IPS DF 6.9 (cell line): Measurements from ENCODE around the gene FUT4.

Experiments used
- DNase-seq: peaks from one replicate; pipeline ENCODE4 v3.0.0-alpha.2; 2013; ENCODE audit warnings: low read depth, low spot score
- H3K27ac ChIP-seq: one replicate; pipeline ENCODE4 v1.5.1; 2013; ENCODE audit warnings: low read length, control low read depth
- H3K27me3 ChIP-seq: 2 replicates; pipeline ENCODE4 v1.6.1; 2013; ENCODE audit warnings: mild to moderate bottlenecking, low read length; ENCODE audit not compliant: control insufficient read depth, insufficient read depth
- H3K36me3 ChIP-seq: 2 replicates; pipeline ENCODE4 v1.6.1; 2013; ENCODE audit warnings: low read length; ENCODE audit not compliant: control insufficient read depth, insufficient read depth
- H3K4me1 ChIP-seq: 2 replicates; pipeline ENCODE4 v1.6.1; 2013; ENCODE audit warnings: low read length; ENCODE audit not compliant: control insufficient read depth, insufficient read depth
- H3K4me3 ChIP-seq: 2 replicates; pipeline ENCODE4 v1.5.1; 2013; ENCODE audit warnings: mild to moderate bottlenecking, low read length
- H3K9me3 ChIP-seq: 2 replicates; pipeline ENCODE4 v1.6.1; 2013; ENCODE audit warnings: low read length, inconsistent platforms; ENCODE audit not compliant: control insufficient read depth, insufficient read depth
- WGBS: extraction: QIAGEN DNeasy Blood & Tissue Kit; methylation state at CpG from one replicate; pipeline ENCODE4 v1.1.7; 2013; ENCODE audit warnings: mixed read lengths, missing lambda C conversion rate; ENCODE audit not compliant: insufficient read length, insufficient coverage; 5-methylcytosine and 5-hydroxymethylcytosine counted together

FUT4 gene

DNA sequence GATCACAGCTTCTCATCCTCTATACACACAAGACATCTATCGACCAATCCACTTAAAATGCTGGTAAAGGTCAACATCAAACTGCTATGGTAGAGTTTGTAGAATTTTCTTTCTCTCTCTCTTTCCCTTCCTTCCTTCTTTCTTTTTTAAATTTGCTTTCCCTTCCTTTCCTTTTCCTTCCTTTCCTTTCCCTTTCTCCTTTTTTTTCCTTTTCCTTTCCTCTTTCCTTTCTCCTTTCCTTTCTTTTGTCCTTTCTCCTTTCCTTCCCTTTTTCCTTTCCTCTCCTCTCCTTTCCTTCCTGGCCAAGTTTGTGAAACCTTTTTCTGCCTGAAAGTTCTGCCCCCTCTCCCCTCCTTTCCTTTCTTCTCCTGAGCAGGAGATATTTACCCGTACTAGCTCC is 28.3 kb upstream of the FUT4 start:
- DNase-seq = no peak
- Histone ChIP-seq H3K4me3 (no peak overlapping the region), H3K27ac (no peak overlapping the region), H3K36me3 (no peaks in the 10 kb centered on the region), H3K9me3 (no peaks in the 10 kb centered on the region), H3K4me1 (peaks cover 2% of the 10 kb centered on the region; the same call in 1 of the 2 replicates), H3K27me3 (no peaks in the 10 kb centered on the region)
- no CpG with 5 or more reads among the region's 2 CpGs for WGBS

DNA sequence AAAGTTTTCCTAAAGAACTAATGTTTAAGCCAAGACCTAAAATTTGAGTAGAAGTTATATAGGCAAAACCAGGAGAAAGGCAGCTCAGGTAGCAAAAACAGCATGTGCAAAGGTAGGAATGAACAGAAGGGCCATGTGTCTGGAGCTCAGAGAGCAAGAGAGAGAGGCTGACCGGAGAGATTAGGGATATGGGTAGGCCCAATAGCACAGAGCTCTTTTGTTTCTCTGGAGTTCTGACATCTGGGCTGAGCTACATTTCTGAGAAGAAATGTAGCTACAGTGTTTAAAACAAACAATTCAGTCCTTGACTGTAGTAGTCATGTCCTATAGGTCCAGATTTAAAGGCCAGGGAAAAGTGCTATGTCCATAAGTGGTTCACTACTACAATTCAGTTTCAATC is 27.0 kb upstream of the FUT4 start:
- Histone ChIP-seq H3K9me3 (no peaks in the 10 kb centered on the region), H3K27ac (no peak overlapping the region), H3K36me3 (no peaks in the 10 kb centered on the region), H3K4me3 (no peak overlapping the region), H3K27me3 (no peaks in the 10 kb centered on the region), H3K4me1 (peaks cover 2% of the 10 kb centered on the region; the same call in 1 of the 2 replicates)
- no CpG with 5 or more reads among the region's 1 CpG for WGBS
- no peak for DNase-seq

DNA sequence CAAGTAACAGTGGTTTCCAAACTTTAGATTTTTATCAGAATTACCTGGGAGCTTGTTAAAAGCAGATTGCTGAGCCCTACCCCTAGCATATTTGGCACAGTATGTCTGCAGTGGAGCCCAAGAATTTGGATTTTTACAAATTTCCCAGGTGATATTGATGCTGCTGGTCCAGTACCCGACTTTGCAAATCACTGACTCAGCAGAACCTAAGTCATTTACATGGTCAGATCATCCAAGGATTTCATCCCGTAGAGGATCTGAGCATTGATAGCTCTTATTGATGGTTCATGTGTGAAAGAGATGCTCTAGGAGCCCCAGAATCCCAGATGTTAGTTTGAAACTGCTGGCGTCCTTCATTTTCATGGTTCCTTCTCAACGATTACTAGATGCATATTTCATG is 25.4 kb upstream of the FUT4 start:
- no peaks in the 10 kb centered on the region for H3K36me3 ChIP-seq
- H3K9me3 ChIP-seq = no peaks in the 10 kb centered on the region
- H3K4me1 ChIP-seq = no peaks in the 10 kb centered on the region
- H3K4me3 ChIP-seq = no peak overlapping the region
- H3K27me3 ChIP-seq = no peaks in the 10 kb centered on the region
- no peak for DNase-seq
- no peak overlapping the region for H3K27ac ChIP-seq
- no CpG with 5 or more reads among the region's 4 CpGs for WGBS

DNA sequence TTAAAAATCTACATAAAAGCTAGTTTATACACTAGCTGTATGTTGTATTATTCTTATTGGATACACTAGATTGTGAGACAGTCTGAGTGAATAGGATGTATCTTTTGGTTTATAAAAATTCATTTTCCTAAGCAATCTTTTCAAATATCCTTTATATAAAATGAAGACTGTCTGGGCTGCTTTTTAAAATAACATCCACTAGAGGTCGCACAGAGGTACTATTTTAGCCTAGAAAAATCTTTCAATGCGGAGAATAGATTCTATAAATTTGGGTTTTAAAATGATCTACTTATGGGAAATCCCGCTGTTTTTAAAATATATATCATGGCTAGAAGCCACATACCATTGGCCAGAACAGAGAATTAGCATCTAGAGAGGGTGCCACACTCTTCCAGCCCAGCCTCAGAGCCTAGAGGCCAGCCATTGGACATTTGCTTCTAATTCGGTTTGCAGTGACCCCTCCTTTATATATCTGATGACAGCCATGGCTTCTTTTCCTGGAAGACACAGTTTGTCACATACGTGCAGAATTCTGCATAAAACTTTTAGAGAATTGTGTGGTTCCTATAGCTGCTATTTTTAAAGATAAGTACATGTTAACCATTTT is 24.1 kb upstream of the FUT4 start:
- no CpG with 5 or more reads among the region's 5 CpGs for WGBS
- no peaks in the 10 kb centered on the region for H3K36me3 ChIP-seq
- H3K27me3 ChIP-seq = no peaks in the 10 kb centered on the region
- no peak overlapping the region for H3K4me3 ChIP-seq
- H3K27ac ChIP-seq = no peak overlapping the region
- no peaks in the 10 kb centered on the region for H3K4me1 ChIP-seq
- DNase-seq = no peak
- no peaks in the 10 kb centered on the region for H3K9me3 ChIP-seq

DNA sequence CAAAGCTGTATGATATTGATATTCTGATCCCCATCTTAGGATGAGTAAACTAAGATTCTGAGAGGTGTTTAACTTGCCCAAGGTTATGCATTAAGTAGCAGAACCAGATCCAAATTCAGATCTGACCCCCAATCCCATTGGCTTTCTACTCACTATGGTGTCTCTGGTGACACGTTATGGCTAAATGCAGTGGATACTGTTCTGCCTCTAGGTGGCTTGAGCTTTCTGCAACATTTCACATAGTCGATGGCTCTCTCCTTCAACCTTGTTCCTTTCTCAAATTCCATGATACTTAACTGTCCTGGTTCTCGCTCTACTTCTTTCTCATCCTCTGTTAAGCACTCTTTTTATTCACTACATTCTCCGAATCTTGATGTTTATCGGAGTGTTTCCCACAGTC is 22.0 kb upstream of the FUT4 start:
- Histone ChIP-seq H3K9me3 (no peaks in the 10 kb centered on the region), H3K4me1 (no peaks in the 10 kb centered on the region), H3K36me3 (no peaks in the 10 kb centered on the region), H3K27ac (no peak overlapping the region), H3K27me3 (no peaks in the 10 kb centered on the region), H3K4me3 (no peak overlapping the region)
- DNase-seq = no peak
- WGBS = no CpG with 5 or more reads among the region's 5 CpGs

DNA sequence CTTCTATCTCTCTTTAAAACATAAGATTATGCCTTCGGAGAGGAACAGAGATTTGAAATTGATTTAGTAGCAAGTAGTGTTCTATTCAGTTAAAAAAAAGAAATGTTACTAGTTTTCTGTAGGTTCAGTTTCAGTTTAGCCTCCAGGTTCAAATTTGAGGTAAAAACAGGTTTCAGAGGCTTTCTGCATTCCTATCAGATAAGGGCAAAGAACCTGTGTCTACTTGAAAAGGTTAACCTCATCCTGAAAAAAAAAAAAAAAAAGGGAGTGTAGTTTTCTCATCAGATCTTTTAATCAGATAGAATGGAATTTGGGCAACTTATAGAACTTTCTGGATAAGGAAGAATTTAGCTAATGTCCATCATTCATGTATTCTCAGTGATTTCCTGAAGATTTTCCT is 19.4 kb upstream of the FUT4 start:
- DNase-seq = no peak
- Histone ChIP-seq H3K36me3 (no peaks in the 10 kb centered on the region), H3K4me3 (no peak overlapping the region), H3K27me3 (no peaks in the 10 kb centered on the region), H3K27ac (no peak overlapping the region), H3K9me3 (no peaks in the 10 kb centered on the region), H3K4me1 (no peaks in the 10 kb centered on the region)
- WGBS = no CpG with 5 or more reads among the region's 1 CpG

DNA sequence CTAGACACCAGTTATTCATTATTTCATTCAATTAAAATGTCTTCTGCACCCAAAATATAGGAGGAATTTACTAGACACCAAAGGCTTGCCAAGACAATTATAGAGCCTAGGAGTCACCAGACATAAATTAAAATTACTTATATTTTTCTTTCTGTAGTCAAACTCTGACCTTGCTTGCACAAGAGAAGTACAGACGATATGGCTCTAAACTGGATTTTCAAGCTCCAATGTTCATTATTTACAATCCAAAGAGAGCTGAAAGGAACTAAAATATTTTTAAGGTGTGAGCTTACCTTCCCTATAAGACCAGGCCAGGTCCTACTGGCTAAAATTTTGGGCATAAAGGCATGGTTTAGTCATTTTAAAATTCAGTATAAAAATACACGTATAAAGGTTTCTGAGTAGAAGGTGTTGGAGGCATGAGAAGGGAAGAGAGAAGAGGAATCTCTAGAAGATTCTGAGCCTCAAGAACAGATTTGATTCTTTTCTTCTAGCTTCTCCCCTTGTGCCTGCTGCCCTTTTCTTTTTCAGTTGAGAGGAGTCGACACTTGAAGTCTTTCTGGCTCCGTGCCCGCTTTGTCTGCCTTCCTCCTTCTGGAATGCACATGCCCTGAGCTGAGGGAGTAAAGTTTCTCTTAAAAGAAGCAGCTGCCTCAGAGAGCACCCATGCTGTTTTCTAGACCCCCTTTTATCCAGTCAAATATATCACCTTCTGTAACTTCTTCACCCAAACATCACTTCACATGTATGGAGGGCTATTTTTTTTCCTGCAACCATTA is 18.0 kb upstream of the FUT4 start:
- Histone ChIP-seq H3K4me3 (no peak overlapping the region), H3K27ac (no peak overlapping the region), H3K4me1 (no peaks in the 10 kb centered on the region), H3K36me3 (no peaks in the 10 kb centered on the region), H3K9me3 (no peaks in the 10 kb centered on the region), H3K27me3 (no peaks in the 10 kb centered on the region)
- no CpG with 5 or more reads among the region's 5 CpGs for WGBS
- DNase-seq = no peak

DNA sequence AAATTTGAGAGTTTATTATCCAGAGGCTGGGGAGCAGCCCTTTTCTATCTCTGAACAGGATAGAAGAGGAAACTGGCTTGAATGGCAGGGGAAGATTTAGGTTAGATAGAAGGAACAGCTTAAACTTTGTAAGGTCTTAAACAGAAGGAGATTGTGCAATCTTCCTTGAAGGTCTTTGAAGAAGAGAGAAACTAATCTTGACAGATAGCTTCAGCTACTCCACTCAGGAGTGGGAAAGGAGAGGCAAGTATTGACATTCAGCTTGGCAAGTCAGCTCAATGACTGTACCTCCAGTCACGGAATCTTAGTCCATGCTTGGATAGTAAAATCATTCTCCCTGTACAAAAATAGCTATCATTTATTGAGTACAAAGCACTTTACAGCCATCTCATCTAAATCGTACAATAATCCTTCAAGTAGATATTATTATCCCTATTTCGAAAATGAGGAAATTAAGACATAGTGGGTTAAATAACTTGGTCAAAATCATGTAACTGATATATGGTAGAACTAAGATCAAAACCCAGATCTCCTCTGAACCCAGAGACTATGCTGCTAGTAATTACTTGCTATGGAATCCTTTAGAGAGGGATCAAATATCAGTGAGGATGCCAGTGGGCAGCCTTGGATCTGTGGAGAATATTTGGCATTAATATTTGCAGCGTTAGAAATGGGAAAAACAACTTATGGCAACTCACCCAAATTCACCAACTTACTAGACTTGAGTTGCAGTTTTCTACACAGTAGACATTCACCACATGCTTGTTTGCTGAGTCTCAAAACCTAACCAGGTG is 16.9 kb upstream of the FUT4 start:
- Histone ChIP-seq H3K9me3 (no peaks in the 10 kb centered on the region), H3K4me3 (no peak overlapping the region), H3K36me3 (no peaks in the 10 kb centered on the region), H3K27me3 (no peaks in the 10 kb centered on the region), H3K27ac (no peak overlapping the region), H3K4me1 (no peaks in the 10 kb centered on the region)
- no peak for DNase-seq
- no CpG with 5 or more reads among the region's 4 CpGs for whole genome bisulfite sequencing

DNA sequence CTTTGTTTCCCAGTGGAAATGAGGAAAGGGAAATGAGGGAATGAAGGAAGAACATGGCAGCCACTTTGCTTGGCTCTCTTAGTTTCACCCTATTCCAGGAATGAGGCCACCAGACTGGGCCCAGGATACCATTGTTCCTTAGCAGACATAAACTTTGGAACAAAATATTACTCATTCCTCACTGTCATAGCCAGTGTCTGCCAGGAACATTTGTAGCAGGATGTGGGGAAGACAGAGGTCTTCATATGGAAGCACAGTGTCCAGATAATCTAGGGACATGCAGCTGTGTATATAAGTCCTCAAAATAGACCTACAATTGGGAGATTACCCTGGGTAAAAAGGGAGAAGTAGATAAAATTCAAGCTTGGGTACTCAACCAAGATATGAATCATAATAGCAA is 15.2 kb upstream of the FUT4 start:
- no peaks in the 10 kb centered on the region for H3K4me1 ChIP-seq
- H3K4me3 ChIP-seq = no peak overlapping the region
- H3K27ac ChIP-seq = no peak overlapping the region
- no peaks in the 10 kb centered on the region for H3K27me3 ChIP-seq
- no peaks in the 10 kb centered on the region for H3K36me3 ChIP-seq
- DNase-seq = no peak
- no peaks in the 10 kb centered on the region for H3K9me3 ChIP-seq

DNA sequence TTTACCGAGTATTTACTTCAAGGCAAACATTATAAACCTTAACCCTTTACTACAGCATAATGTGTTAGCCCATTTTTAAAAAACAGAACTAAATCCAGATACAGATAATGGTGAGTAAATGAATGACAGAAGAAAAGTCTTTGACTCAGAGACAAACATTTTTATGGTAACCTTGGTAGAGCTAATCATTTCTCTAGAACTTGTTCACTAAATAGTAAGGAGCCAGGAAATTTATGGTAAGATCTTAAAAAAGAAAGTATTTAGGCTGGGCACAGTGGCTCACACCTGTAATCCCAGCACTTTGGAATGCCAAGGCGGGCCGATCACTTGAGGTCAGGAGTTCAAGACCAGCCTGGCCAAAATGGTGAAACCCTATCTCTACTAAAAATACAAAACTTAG is 11.5 kb upstream of the FUT4 start:
- WGBS = no CpG with 5 or more reads among the region's 3 CpGs
- no peaks in the 10 kb centered on the region for H3K4me1 ChIP-seq
- DNase-seq = no peak

More for the DNA sequence above, 11.5 kb upstream of the FUT4 start:
- H3K4me3 ChIP-seq = no peak overlapping the region
- no peaks in the 10 kb centered on the region for H3K27me3 ChIP-seq
- H3K9me3 ChIP-seq = no peaks in the 10 kb centered on the region
- H3K27ac ChIP-seq = no peak overlapping the region
- no peaks in the 10 kb centered on the region for H3K36me3 ChIP-seq
